HCT116 (cell line): Measurements from ENCODE around the gene KRT6C.

Experiments used
- CBX3 ChIP-seq: IDR thresholded peaks from 2 replicates; pipeline ENCODE4 v1.6.1; 2012; ENCODE audit warnings: low read depth
- POLR2A ChIP-seq: IDR thresholded peaks from 2 replicates; pipeline ENCODE4 v1.7.0; 2011; ENCODE audit warnings: borderline replicate concordance; ENCODE audit not compliant: insufficient read depth, insufficient read length; ENCODE audit errors: extremely low read depth
- SP1 ChIP-seq: IDR thresholded peaks from 2 replicates; pipeline ENCODE4 v1.6.1; 2012; ENCODE audit warnings: low read depth
- TF ChIP-seq, protein P1 (sequence below), 3 experiments: fragments of 200-600 bp in 1 of 3; sonication (generic) in 1 of 3; IDR thresholded peaks in 2 of 3; conservative IDR thresholded peaks in 1 of 3; 2 replicates each; pipeline ENCODE4 v1.5.1; 2012 to 2017; ENCODE audit warnings: low read depth in 2 of 3, low read length in 2 of 3, antibody characterized with exemption in 1 of 3, borderline replicate concordance in 1 of 3, control low read depth in 1 of 3, mild to moderate bottlenecking in 1 of 3, mixed read lengths in 1 of 3, mixed run types in 1 of 3, moderate library complexity in 1 of 3; ENCODE audit not compliant: insufficient read depth in 1 of 3

DNA sequence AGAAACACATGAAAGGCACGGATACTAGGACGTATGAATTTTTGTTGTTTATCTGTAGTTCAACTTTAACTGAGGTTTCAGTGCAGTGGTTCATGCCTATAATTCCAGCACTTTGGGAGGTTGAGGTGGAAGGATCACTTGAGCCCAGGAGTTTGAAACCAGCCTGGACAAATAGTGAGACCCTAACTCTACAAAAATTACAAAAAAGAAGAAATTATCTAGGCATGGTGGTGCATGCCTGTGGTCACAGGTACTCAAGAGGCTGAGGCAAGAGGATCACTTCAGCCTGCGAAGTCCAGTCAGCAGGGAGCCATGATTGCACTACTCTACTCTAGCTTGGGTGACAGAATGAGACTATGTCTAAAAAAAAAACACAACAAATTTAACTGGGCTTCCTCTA, 29.6 kb downstream of the KRT6C start:
- TF ChIP-seq POLR2A, result no peak
- TF ChIP-seq SP1, result no peak
- TF ChIP-seq, protein P1, sequence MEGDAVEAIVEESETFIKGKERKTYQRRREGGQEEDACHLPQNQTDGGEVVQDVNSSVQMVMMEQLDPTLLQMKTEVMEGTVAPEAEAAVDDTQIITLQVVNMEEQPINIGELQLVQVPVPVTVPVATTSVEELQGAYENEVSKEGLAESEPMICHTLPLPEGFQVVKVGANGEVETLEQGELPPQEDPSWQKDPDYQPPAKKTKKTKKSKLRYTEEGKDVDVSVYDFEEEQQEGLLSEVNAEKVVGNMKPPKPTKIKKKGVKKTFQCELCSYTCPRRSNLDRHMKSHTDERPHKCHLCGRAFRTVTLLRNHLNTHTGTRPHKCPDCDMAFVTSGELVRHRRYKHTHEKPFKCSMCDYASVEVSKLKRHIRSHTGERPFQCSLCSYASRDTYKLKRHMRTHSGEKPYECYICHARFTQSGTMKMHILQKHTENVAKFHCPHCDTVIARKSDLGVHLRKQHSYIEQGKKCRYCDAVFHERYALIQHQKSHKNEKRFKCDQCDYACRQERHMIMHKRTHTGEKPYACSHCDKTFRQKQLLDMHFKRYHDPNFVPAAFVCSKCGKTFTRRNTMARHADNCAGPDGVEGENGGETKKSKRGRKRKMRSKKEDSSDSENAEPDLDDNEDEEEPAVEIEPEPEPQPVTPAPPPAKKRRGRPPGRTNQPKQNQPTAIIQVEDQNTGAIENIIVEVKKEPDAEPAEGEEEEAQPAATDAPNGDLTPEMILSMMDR (IDR thresholded peaks at IDR 0.05 in 2 of 3, conservative IDR thresholded peaks at IDR 0.05 in 1 of 3; ENCODE audit: borderline replicate concordance in 1 of 3, insufficient read depth in 1 of 3, low read depth in 2 of 3, low read length in 2 of 3), result no peak
- TF ChIP-seq CBX3, result no peak
